A549 (cell line): ENCODE results near the gene CNDP1.

ENCODE experiments used
- BHLHE40 ChIP-seq: IDR thresholded peaks from 2 replicates; pipeline ENCODE4 v1.6.1; 2012; ENCODE audit warnings: low read depth, low read length, inconsistent platforms
- CTCF ChIP-seq: fragments of >200 bp; sonication (Bioruptor Twin); formaldehyde crosslinking; IDR thresholded peaks from 3 replicates; pipeline ENCODE4 v1.5.1; 2016
- EP300 ChIP-seq, 2 experiments: fragments of >200 bp; sonication (Bioruptor Twin); formaldehyde crosslinking; IDR thresholded peaks; 2 replicates in 1 of 2; 3 replicates in 1 of 2; pipeline ENCODE4 v1.6.1; 2016 to 2017
- KDM5A ChIP-seq: fragments of 200-600 bp; sonication (generic); IDR thresholded peaks from 2 replicates; pipeline ENCODE4 v1.6.1; 2016; ENCODE audit warnings: antibody characterized with exemption, mild to moderate bottlenecking
- NFE2L2 ChIP-seq: fragments of 150-350 bp; conservative IDR thresholded peaks from 2 replicates; pipeline ENCODE4 v1.6.1; 2014; ENCODE audit warnings: low read length
- NR3C1 ChIP-seq: fragments of >200 bp; sonication (Bioruptor Twin); formaldehyde crosslinking; IDR thresholded peaks from 3 replicates; pipeline ENCODE4 v1.6.1; 2017
- POLR2A ChIP-seq: IDR thresholded peaks from 2 replicates; pipeline ENCODE4 v1.6.1; 2012; ENCODE audit warnings: mild to moderate bottlenecking, low read length
- RFX5 ChIP-seq: fragments of 450-650 bp; IDR thresholded peaks from 2 replicates; pipeline ENCODE4 v1.7.1; 2014; ENCODE audit warnings: antibody characterized with exemption, mild to moderate bottlenecking, moderate library complexity
- RNF2 ChIP-seq: fragments of 200-600 bp; sonication (generic); IDR thresholded peaks from 2 replicates; pipeline ENCODE4 v1.6.1; 2016; ENCODE audit warnings: low read depth, mild to moderate bottlenecking, antibody characterized with exemption, moderate library complexity, borderline replicate concordance
- TF ChIP-seq, protein P1 (sequence below): IDR thresholded peaks from 2 replicates; pipeline ENCODE4 v1.6.1; 2012
- TF ChIP-seq, protein P2 (sequence below): fragments of 250-450 bp; sonication (Bioruptor Pico); IDR thresholded peaks from 2 replicates; pipeline ENCODE4 v1.5.0; 2021; ENCODE audit warnings: mild to moderate bottlenecking, moderate library complexity, borderline replicate concordance

- TF ChIP-seq EP300 (IDR thresholded peaks at IDR 0.05): no peak
- TF ChIP-seq BHLHE40: no peak
- no peak for TF ChIP-seq CTCF
- TF ChIP-seq, protein P1, sequence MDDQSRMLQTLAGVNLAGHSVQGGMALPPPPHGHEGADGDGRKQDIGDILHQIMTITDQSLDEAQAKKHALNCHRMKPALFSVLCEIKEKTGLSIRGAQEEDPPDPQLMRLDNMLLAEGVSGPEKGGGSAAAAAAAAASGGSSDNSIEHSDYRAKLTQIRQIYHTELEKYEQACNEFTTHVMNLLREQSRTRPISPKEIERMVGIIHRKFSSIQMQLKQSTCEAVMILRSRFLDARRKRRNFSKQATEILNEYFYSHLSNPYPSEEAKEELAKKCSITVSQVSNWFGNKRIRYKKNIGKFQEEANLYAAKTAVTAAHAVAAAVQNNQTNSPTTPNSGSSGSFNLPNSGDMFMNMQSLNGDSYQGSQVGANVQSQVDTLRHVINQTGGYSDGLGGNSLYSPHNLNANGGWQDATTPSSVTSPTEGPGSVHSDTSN: no peak
- TF ChIP-seq, protein P2, sequence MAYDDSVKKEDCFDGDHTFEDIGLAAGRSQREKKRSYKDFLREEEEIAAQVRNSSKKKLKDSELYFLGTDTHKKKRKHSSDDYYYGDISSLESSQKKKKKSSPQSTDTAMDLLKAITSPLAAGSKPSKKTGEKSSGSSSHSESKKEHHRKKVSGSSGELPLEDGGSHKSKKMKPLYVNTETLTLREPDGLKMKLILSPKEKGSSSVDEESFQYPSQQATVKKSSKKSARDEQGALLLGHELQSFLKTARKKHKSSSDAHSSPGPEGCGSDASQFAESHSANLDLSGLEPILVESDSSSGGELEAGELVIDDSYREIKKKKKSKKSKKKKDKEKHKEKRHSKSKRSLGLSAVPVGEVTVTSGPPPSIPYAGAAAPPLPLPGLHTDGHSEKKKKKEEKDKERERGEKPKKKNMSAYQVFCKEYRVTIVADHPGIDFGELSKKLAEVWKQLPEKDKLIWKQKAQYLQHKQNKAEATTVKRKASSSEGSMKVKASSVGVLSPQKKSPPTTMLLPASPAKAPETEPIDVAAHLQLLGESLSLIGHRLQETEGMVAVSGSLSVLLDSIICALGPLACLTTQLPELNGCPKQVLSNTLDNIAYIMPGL (CRISPR knock-in tag): no peak
- no peak for TF ChIP-seq RNF2
- TF ChIP-seq KDM5A: no peak
- no peak for TF ChIP-seq RFX5
- no peak for TF ChIP-seq POLR2A
- TF ChIP-seq NFE2L2: no peak
- TF ChIP-seq NR3C1: no peak
Observed at GRCh38 chr18:74574916-74575315, 40.6 kb downstream of the CNDP1 start.
